CD4-positive, alpha-beta T cell (primary cell): ENCODE data around the gene KRTAP10-3. TPM values are rescaled to one million over a fixed set of nuclear protein-coding genes. Genes with fewer than 3 reads are reported as not detected.

ENCODE experiments used
- ATAC-seq: fragments of 200-7000 bp; cut with Tn5 transposase; one replicate; pipeline ENCODE4 v1.10.0; 2022; ENCODE audit warnings: mild to moderate bottlenecking; ENCODE audit not compliant: poor library complexity
- CTCF ChIA-PET: fragments of 350-600 bp; sonication (Branson Sonifier 250); formaldehyde crosslinking; loops from one replicate; lab custom pipeline; 2021; ENCODE audit warnings: antibody characterized with exemption, inconsistent platforms; lab: Charles Lee
- POLR2A ChIA-PET: fragments of 350-600 bp; sonication (Branson Sonifier 250); formaldehyde crosslinking; loops from one replicate; lab custom pipeline; 2021; ENCODE audit warnings: antibody characterized with exemption, inconsistent platforms; lab: Charles Lee
- DNase-seq, 14 experiments: peaks; one replicate each; pipeline ENCODE4 v3.0.0-alpha.2; 2013 to 2020; ENCODE audit warnings: mixed read lengths in 2 of 14
- H3K27ac ChIP-seq, 2 donors: one replicate each; pipeline versions ENCODE4 v1.5.1 to v1.7.0; 2013; ENCODE audit warnings: low read length in 2 of 2, low read depth in 1 of 2, mild to moderate bottlenecking in 1 of 2
- H3K27me3 ChIP-seq, 2 experiments: 1 replicate in 1 of 2; 2 replicates in 1 of 2; pipeline versions ENCODE4 v1.6.1 to v1.7.0; 2013; ENCODE audit warnings: low read length in 2 of 2, control low read depth in 1 of 2, mild to moderate bottlenecking in 1 of 2, moderate library complexity in 1 of 2; ENCODE audit not compliant: insufficient read depth in 2 of 2, control insufficient read depth in 1 of 2
- H3K36me3 ChIP-seq: one replicate; pipeline ENCODE4 v1.6.1; 2013; ENCODE audit warnings: low read length, control low read depth; ENCODE audit not compliant: insufficient read depth
- H3K4me1 ChIP-seq: one replicate; pipeline ENCODE4 v1.6.1; 2013; ENCODE audit warnings: low read length, control low read depth; ENCODE audit not compliant: insufficient read depth
- H3K4me3 ChIP-seq: one replicate; pipeline ENCODE4 v1.5.1; 2013; ENCODE audit warnings: mild to moderate bottlenecking, low read length, moderate library complexity
- H3K9me3 ChIP-seq, 2 experiments: 1 replicate in 1 of 2; 2 replicates in 1 of 2; pipeline versions ENCODE4 v1.6.1 to v1.7.0; 2013; ENCODE audit warnings: low read length in 2 of 2, mild to moderate bottlenecking in 2 of 2, control low read depth in 1 of 2, moderate library complexity in 1 of 2; ENCODE audit not compliant: control insufficient read depth in 1 of 2, insufficient read depth in 1 of 2
- H3K27ac Mint-ChIP-seq: one replicate; pipeline ENCODE4 v1.8.0; 2020; ENCODE audit warnings: mixed read lengths
- H3K27me3 Mint-ChIP-seq: one replicate; pipeline ENCODE4 v1.8.0; 2021; ENCODE audit warnings: mixed read lengths
- H3K36me3 Mint-ChIP-seq: one replicate; pipeline ENCODE4 v1.8.0; 2021; ENCODE audit warnings: low read depth, mixed read lengths
- H3K4me1 Mint-ChIP-seq: one replicate; pipeline ENCODE4 v1.8.0; 2021; ENCODE audit warnings: low read depth, mixed read lengths
- H3K4me3 Mint-ChIP-seq: one replicate; pipeline ENCODE4 v1.8.0; 2020; ENCODE audit warnings: mild to moderate bottlenecking, mixed read lengths
- H3K9me3 Mint-ChIP-seq: one replicate; pipeline ENCODE4 v1.8.0; 2020; ENCODE audit warnings: mixed read lengths
- intact Hi-C, 2 experiments: fragments of 100-400 bp; cut with DNase I in 1 of 2; cut with micrococcal nuclease in 1 of 2; formaldehyde crosslinking; loops; one replicate each; pipeline versions ENCODE4 v1.15.1 to v1.9.0; 2023 to 2025; cut with DNase I, micrococcal nuclease
- total RNA-seq, 174 experiments: library from RNA in 2 of 174; stranded (reverse) in 2 of 174; gene quantifications; one replicate each; pipeline ENCODE4 v1.2.3 and lab custom pipeline; 2021 to 2026
- TF ChIP-seq, protein P1 (sequence below): fragments of 200-600 bp; IDR thresholded peaks from one replicate; pipeline ENCODE4 v1.8.0; 2022; ENCODE audit warnings: antibody characterized with exemption, mild to moderate bottlenecking

The KRTAP10-3 gene
- total RNA-seq, 2 experiments from 2014 or later: not detected

DNA sequence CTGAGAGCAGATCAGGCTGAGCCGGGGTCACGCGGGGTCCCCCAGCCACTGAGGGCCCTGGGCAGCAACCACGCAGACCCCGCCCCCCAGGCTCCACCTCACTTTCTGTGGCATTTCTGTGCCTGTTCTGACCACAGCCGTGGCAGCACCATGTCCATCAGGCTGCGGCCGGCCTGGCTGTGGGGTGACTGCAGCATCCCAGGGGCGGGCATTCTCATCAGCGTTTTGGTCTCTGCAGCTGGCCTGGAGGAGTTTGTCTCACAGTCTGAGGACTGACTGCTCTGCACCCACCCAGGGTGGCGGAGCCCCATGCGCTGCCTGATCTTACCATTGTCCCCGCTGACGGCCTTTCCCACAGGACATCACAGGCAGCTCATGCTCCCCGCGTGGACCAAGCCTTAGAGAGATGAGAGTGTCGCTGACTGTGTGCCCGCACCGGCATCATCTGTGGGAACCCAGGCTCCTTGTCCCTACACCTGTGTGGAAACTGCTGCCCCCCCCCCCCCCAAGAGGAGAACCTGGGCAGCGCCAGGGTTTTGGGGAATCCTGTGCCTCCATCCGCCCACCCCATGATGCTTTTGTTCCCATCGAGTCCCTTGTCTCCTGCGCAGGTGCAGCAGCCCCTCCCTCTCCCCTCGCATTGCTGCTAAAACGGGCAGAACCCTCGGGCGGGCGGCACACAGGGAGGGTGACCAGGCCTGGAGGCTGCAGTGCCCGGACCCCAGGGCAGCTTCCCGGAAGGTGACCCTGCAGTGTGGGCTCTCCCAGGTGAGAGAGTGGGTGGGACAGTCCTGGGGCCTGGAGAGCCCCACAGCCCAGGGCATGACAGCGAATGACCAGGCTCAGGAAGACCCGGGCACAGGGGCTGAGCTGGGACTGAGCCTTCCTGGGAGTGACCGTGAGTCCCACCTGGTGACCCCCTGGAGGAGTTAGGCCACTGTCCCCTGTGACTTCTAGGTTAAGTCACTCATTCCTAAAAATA lies 20.4 kb downstream of the KRTAP10-3 start:
- Histone ChIP-seq H3K4me1 (no peaks in the 10 kb centered on the region), H3K27ac (no peak overlapping the region), H3K4me3 (no peak overlapping the region), H3K9me3 (peaks cover 12 to 13% of the 10 kb centered on the region in 2 experiments), H3K36me3 (no peaks in the 10 kb centered on the region), H3K27me3 (peaks cover 0 to 2% of the 10 kb centered on the region in 2 experiments)
- Mint-ChIP-seq H3K36me3 (no peaks in the 10 kb centered on the region), H3K4me3 (no peak overlapping the region), H3K27me3 (no peaks in the 10 kb centered on the region), H3K9me3 (peaks cover 4% of the 10 kb centered on the region), H3K27ac (no peak overlapping the region), H3K4me1 (no peaks in the 10 kb centered on the region)
- POLR2A ChIA-PET: no interaction called here
- DNase-seq (peak in 1 of 14 experiments; percentile 7), ATAC-seq (no peak)
- CTCF ChIA-PET: no interaction called here
- TF ChIP-seq, protein P1, sequence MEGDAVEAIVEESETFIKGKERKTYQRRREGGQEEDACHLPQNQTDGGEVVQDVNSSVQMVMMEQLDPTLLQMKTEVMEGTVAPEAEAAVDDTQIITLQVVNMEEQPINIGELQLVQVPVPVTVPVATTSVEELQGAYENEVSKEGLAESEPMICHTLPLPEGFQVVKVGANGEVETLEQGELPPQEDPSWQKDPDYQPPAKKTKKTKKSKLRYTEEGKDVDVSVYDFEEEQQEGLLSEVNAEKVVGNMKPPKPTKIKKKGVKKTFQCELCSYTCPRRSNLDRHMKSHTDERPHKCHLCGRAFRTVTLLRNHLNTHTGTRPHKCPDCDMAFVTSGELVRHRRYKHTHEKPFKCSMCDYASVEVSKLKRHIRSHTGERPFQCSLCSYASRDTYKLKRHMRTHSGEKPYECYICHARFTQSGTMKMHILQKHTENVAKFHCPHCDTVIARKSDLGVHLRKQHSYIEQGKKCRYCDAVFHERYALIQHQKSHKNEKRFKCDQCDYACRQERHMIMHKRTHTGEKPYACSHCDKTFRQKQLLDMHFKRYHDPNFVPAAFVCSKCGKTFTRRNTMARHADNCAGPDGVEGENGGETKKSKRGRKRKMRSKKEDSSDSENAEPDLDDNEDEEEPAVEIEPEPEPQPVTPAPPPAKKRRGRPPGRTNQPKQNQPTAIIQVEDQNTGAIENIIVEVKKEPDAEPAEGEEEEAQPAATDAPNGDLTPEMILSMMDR: no peak
- intact Hi-C loops: no loop called here

DNA sequence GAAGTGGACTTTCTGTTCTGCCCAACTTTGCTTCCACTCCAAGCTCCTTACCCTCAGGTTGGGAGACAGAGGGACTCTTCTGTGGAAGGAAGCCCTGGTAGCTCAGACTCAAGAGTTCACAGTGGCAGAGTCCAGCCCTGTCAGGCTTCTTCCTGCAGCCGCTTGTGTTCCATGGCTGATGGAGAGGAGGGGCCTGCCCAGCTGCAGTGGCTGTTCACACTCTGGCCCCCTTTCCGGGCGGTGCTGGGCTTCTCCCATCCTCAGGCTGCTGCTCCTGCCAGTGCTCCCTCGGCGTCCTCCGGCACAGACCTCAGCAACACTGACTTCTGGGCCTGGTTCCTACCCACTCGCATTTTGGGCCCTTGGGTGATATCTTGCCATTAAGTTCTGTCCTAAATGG lies 22.6 kb downstream of the KRTAP10-3 start:
- TF ChIP-seq, protein P1: no peak
- POLR2A ChIA-PET: no interaction called here

DNA sequence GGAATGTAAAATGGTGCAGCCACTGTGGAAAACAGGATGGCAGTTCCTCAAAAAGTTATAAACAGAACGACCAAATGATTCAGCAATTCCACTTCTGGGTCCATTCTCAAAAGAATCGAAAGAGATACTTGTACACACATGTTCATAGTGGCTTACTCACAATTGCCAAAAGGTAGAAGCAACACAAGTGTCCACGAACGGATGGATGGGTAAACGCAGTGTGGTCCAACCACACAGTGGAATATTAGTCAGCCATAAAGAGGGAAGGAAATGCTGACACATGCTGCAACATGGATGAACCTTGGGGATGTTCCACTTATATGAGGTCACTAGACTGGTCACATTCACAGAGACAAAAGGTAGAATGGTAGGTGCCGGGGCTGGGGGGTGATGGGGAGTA lies 23.9 kb downstream of the KRTAP10-3 start:
- Mint-ChIP-seq H3K4me3 (no peak overlapping the region), H3K9me3 (no peaks in the 10 kb centered on the region), H3K36me3 (no peaks in the 10 kb centered on the region), H3K27me3 (no peaks in the 10 kb centered on the region), H3K4me1 (no peaks in the 10 kb centered on the region), H3K27ac (no peak overlapping the region)
- TF ChIP-seq, protein P1: no peak
- ChIA-PET CTCF (no interaction called here), POLR2A (no interaction called here)
- ATAC-seq: no peak
- no peak overlapping the region for H3K4me3 ChIP-seq
- intact Hi-C loops: no loop called here
- DNase-seq: no peak
- peaks cover 0 to 2% of the 10 kb centered on the region in 2 experiments for H3K27me3 ChIP-seq
- H3K27ac ChIP-seq: no peak overlapping the region
- no peaks in the 10 kb centered on the region for H3K4me1 ChIP-seq
- no peaks in the 10 kb centered on the region for H3K36me3 ChIP-seq
- H3K9me3 ChIP-seq: peaks cover 0 to 4% of the 10 kb centered on the region in 2 experiments

More for the DNA sequence above, 22.6 kb downstream of the KRTAP10-3 start:
- DNase-seq (no peak), ATAC-seq (no peak)
- intact Hi-C loops: no loop called here
- no peak overlapping the region for H3K27ac ChIP-seq
- peaks cover 0 to 13% of the 10 kb centered on the region in 2 experiments for H3K9me3 ChIP-seq
- no peak overlapping the region for H3K4me3 Mint-ChIP-seq
- CTCF ChIA-PET: no interaction called here
- no peaks in the 10 kb centered on the region for H3K36me3 Mint-ChIP-seq
- no peaks in the 10 kb centered on the region for H3K27me3 Mint-ChIP-seq
- H3K4me1 Mint-ChIP-seq: no peaks in the 10 kb centered on the region
- H3K9me3 Mint-ChIP-seq: no peaks in the 10 kb centered on the region
- no peak overlapping the region for H3K27ac Mint-ChIP-seq
- peaks cover 0 to 2% of the 10 kb centered on the region in 2 experiments for H3K27me3 ChIP-seq
- no peaks in the 10 kb centered on the region for H3K4me1 ChIP-seq
- no peak overlapping the region for H3K4me3 ChIP-seq
- no peaks in the 10 kb centered on the region for H3K36me3 ChIP-seq
